ENCODE measurements around the gene LGALS4. TPM values are rescaled to one million over a fixed set of nuclear protein-coding genes. Genes with fewer than 3 reads are reported as not detected.
A peak's percentile ranks its signal among the peaks of the same experiment; 100 is the strongest.
"Not testable (repeated sequence)": the region's sequence is repeated elsewhere in the genome, so short reads cannot be mapped to it uniquely, and the experiment has no call there.

Gene LGALS4, protein sequence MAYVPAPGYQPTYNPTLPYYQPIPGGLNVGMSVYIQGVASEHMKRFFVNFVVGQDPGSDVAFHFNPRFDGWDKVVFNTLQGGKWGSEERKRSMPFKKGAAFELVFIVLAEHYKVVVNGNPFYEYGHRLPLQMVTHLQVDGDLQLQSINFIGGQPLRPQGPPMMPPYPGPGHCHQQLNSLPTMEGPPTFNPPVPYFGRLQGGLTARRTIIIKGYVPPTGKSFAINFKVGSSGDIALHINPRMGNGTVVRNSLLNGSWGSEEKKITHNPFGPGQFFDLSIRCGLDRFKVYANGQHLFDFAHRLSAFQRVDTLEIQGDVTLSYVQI
- total RNA-seq (2022): 0.61 TPM in 1 of 2 replicates, not detected in the other
- percentile 17 among the genes with signal in this experiment for Bru-seq, nascent RNA
- BruChase-seq, experiment 1, labeled RNA remaining after a 6-hour chase: percentile 25 among the genes with signal in this experiment
- BruChase-seq, experiment 2, labeled RNA remaining after a 2-hour chase: percentile 24 among the genes with signal in this experiment
- long read RNA-seq: 0 reads

DNA sequence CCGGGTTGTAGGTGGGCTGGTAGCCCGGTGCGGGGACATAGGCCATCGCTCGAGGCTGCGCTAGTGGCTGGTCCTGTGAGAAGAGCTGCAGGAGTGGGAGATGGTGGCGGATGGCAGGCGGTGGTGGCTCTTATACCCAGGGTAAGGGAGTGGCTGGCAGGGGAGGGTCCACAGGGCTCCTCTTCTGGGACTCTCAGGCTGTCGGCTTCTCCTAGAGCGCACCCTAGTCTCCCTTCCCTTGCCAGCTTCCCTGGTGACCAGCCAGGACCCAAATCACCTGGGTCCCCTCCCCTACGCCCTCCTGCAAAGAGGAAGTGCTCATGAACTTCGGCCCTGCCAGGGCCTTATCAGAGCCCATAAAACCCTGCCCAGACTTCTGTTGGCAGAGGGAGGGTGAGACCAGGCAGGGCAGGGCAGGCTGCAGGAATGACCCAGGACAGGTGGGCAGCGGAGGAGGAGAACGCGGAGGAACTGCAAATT lies at the start of gene LGALS4:
Gene LGALS4, minus strand, starts transcription at position 105 of the 480 bp plus-strand sequence. Its CDS starts 59 bp downstream, at position 46.
- peaks cover 10% of the 10 kb centered on the region for H3K36me3 Mint-ChIP-seq (ENCODE audit: insufficient read depth, unreplicated experiment)
- no TSS peak for BruUV-seq (replicated peaks)
- no peak within 1 kb of the TSS for H3K4me3 Mint-ChIP-seq (ENCODE audit: unreplicated experiment)
- DNase-seq (ENCODE audit: unreplicated experiment): no peak
- no peak within 1 kb of the TSS for H3K27ac Mint-ChIP-seq (ENCODE audit: low read depth, unreplicated experiment)
- POLR2A ChIA-PET: no interaction called here
- intact Hi-C loops (cut with micrococcal nuclease): no loop called here
- H3K9me3 Mint-ChIP-seq (ENCODE audit: unreplicated experiment): no peaks in the 10 kb centered on the region
- no peaks in the 10 kb centered on the region for H3K4me1 Mint-ChIP-seq (ENCODE audit: insufficient read depth, unreplicated experiment)
- TF ChIP-seq, protein P1, sequence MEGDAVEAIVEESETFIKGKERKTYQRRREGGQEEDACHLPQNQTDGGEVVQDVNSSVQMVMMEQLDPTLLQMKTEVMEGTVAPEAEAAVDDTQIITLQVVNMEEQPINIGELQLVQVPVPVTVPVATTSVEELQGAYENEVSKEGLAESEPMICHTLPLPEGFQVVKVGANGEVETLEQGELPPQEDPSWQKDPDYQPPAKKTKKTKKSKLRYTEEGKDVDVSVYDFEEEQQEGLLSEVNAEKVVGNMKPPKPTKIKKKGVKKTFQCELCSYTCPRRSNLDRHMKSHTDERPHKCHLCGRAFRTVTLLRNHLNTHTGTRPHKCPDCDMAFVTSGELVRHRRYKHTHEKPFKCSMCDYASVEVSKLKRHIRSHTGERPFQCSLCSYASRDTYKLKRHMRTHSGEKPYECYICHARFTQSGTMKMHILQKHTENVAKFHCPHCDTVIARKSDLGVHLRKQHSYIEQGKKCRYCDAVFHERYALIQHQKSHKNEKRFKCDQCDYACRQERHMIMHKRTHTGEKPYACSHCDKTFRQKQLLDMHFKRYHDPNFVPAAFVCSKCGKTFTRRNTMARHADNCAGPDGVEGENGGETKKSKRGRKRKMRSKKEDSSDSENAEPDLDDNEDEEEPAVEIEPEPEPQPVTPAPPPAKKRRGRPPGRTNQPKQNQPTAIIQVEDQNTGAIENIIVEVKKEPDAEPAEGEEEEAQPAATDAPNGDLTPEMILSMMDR (IDR thresholded peaks at IDR 0.05; ENCODE audit: unreplicated experiment): no peak
- H3K27me3 Mint-ChIP-seq (ENCODE audit: insufficient read depth, unreplicated experiment): no peaks in the 10 kb centered on the region
- CTCF ChIA-PET: no interaction called here

DNA sequence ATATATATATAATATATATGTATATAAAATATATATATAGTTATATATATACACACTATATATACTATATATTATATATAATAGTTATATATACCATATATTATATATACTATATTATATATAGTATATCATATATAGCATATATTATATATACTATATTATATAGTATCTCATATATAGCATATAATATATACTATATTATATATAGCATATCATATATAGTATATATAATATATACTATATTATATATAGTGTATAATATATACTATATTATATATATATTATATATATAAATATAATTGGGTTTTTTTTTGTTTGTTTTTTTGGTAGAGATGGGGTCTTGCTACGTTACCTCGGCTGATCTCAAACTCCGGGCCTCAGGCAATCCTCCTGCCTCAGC lies 48.6 kb upstream of the LGALS4 start:
- ChIA-PET CTCF (no interaction called here), POLR2A (interaction anchor here (1.7 to 2.9 kb wide), 2 partner anchors 9 to 39 kb away, joined by 6 to 18 read pairs; partner anchors contain the start of genes NFKBIB and SIRT2)
- peaks cover 6% of the 10 kb centered on the region for H3K4me1 Mint-ChIP-seq (ENCODE audit: insufficient read depth, unreplicated experiment)
- intact Hi-C loops (cut with micrococcal nuclease): no loop called here
- H3K27ac Mint-ChIP-seq (ENCODE audit: low read depth, unreplicated experiment): no peak overlapping the region
- TF ChIP-seq, protein P1 (IDR thresholded peaks at IDR 0.05; ENCODE audit: unreplicated experiment): no peak
- no peak overlapping the region for H3K4me3 Mint-ChIP-seq (ENCODE audit: unreplicated experiment)
- no peak for DNase-seq (ENCODE audit: unreplicated experiment)
- no peaks in the 10 kb centered on the region for H3K9me3 Mint-ChIP-seq (ENCODE audit: unreplicated experiment)
- BruUV-seq (replicated peaks): no TSS peak
- H3K36me3 Mint-ChIP-seq (ENCODE audit: insufficient read depth, unreplicated experiment): no peaks in the 10 kb centered on the region
- no peaks in the 10 kb centered on the region for H3K27me3 Mint-ChIP-seq (ENCODE audit: insufficient read depth, unreplicated experiment)

DNA sequence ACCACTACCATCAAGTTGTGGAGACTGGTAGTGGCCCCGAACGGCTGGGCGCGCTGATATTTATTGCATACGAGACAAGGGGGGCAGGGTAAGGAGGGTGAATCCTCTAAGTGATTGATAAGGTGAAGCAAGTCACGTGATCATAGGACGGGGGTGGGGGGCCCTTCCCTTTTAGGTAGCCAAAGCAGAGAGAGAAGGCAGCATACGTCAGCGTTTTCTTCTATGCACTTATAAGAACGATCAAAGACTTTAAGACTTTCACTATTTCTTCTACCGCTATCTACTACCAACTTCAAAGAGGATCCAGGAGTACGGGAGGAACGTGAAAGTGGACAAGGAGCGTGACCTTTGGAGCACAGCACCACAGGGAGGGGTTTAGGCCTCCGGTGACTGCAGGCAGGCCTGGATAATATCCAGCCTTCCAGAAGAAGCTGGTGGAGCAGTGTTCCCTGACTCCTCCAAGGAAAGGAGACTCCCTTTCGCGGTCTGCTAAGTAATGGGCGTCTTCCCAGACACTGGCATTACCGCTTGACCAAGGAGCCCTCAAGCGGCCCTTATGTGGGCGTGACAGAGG lies 47.0 kb upstream of the LGALS4 start:
- DNase-seq (ENCODE audit: unreplicated experiment); CTCF ChIA-PET; H3K27ac Mint-ChIP-seq (ENCODE audit: low read depth, unreplicated experiment); intact Hi-C loops (cut with micrococcal nuclease); H3K4me3 Mint-ChIP-seq (ENCODE audit: unreplicated experiment); BruUV-seq (replicated peaks); H3K27me3 Mint-ChIP-seq (ENCODE audit: insufficient read depth, unreplicated experiment); H3K4me1 Mint-ChIP-seq (ENCODE audit: insufficient read depth, unreplicated experiment); H3K9me3 Mint-ChIP-seq (ENCODE audit: unreplicated experiment); H3K36me3 Mint-ChIP-seq (ENCODE audit: insufficient read depth, unreplicated experiment): not testable (repeated sequence)
- POLR2A ChIA-PET: interaction anchor here (0.6 kb wide), 1 partner anchor 68 kb away, joined by 3 read pairs; no protein-coding TSS in a partner anchor

DNA sequence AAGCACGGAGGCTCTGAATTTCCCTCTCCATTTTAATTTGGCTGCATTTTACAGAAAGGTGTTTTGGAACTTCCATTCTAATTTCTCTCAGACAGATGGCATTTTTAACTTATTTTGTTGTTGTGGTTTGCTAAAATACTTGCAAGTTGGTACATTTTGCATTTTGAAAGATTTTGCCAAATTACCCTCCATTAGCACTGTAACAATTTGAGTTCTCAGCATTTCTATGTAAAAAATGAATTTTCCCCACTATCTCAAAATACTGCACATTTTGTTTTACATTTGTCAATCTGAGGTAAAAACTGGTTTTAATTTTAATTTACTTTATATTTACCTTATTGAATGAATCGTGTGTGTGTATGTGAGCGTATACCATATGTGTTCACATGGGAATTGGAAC lies 44.1 kb upstream of the LGALS4 start:
- DNase-seq (ENCODE audit: unreplicated experiment): no peak
- intact Hi-C loops (cut with micrococcal nuclease): no loop called here
- H3K36me3 Mint-ChIP-seq (ENCODE audit: insufficient read depth, unreplicated experiment): no peaks in the 10 kb centered on the region
- no peak overlapping the region for H3K4me3 Mint-ChIP-seq (ENCODE audit: unreplicated experiment)
- H3K4me1 Mint-ChIP-seq (ENCODE audit: insufficient read depth, unreplicated experiment): peaks cover 6% of the 10 kb centered on the region
- no peak overlapping the region for H3K27ac Mint-ChIP-seq (ENCODE audit: low read depth, unreplicated experiment)
- no peaks in the 10 kb centered on the region for H3K9me3 Mint-ChIP-seq (ENCODE audit: unreplicated experiment)
- no peaks in the 10 kb centered on the region for H3K27me3 Mint-ChIP-seq (ENCODE audit: insufficient read depth, unreplicated experiment)
- TF ChIP-seq, protein P1 (IDR thresholded peaks at IDR 0.05; ENCODE audit: unreplicated experiment): no peak
- POLR2A ChIA-PET: interaction anchor here (0.6 kb wide), 1 partner anchor 229 kb away, joined by 3 read pairs; no protein-coding TSS in a partner anchor
- BruUV-seq (replicated peaks): no TSS peak
- CTCF ChIA-PET: no interaction called here

DNA sequence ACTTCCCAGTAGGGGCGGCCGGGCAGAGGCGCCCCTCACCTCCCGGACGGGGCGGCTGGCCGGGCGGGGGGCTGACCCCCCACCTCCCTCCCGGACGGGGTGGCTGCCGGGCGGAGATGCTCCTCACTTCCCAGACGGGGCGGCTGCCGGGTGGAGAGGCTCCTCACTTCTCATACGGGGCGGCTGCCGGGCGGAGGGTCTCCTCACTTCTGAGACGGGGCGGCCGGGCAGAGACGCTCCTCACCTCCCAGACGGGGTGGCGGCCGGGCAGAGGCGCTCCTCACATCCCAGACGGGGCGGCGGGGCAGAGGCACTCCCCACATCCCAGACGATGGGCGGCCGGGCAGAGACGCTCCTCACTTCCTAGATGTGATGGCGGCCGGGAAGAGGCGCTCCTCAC lies 43.0 kb upstream of the LGALS4 start:
- H3K27me3 Mint-ChIP-seq (ENCODE audit: insufficient read depth, unreplicated experiment); H3K27ac Mint-ChIP-seq (ENCODE audit: low read depth, unreplicated experiment); BruUV-seq (replicated peaks); CTCF ChIA-PET; POLR2A ChIA-PET; H3K36me3 Mint-ChIP-seq (ENCODE audit: insufficient read depth, unreplicated experiment); intact Hi-C loops (cut with micrococcal nuclease); DNase-seq (ENCODE audit: unreplicated experiment); H3K9me3 Mint-ChIP-seq (ENCODE audit: unreplicated experiment); H3K4me1 Mint-ChIP-seq (ENCODE audit: insufficient read depth, unreplicated experiment); H3K4me3 Mint-ChIP-seq (ENCODE audit: unreplicated experiment): not testable (repeated sequence)

DNA sequence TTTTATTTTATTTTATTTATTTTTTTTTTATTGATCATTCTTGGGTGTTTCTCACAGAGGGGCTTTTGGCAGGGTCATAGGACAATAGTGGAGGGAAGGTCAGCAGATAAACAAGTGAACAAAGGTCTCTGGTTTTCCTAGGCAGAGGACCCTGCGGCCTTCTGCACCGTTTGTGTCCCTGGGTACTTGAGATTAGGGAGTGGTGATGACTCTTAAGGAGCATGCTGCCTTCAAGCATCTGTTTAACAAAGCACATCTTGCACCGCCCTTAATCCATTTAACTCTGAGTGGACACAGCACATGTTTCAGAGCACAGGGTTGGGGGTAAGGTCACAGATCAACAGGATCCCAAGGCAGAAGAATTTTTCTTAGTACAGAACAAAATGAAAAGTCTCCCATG lies 42.2 kb upstream of the LGALS4 start:
- H3K9me3 Mint-ChIP-seq (ENCODE audit: unreplicated experiment); H3K27me3 Mint-ChIP-seq (ENCODE audit: insufficient read depth, unreplicated experiment); POLR2A ChIA-PET; BruUV-seq (replicated peaks); CTCF ChIA-PET; H3K36me3 Mint-ChIP-seq (ENCODE audit: insufficient read depth, unreplicated experiment); H3K4me3 Mint-ChIP-seq (ENCODE audit: unreplicated experiment); DNase-seq (ENCODE audit: unreplicated experiment); H3K27ac Mint-ChIP-seq (ENCODE audit: low read depth, unreplicated experiment); H3K4me1 Mint-ChIP-seq (ENCODE audit: insufficient read depth, unreplicated experiment): not testable (repeated sequence)
- intact Hi-C loops (cut with micrococcal nuclease): loop anchor here (5.0 kb wide), 1 partner anchor 203 kb away; no protein-coding TSS in a partner anchor

Measured in MCF 10A (cell line).